Uterus (tissue), 2 donors: ENCODE measurements around the gene PSMD5.

Source experiments
- POLR2A ChIP-seq, 2 donors: fragments of 450-650 bp; IDR thresholded peaks; one replicate each; pipeline ENCODE4 v1.6.1; 2016; ENCODE audit warnings: antibody characterized with exemption in 2 of 2, mild to moderate bottlenecking in 1 of 2, moderate library complexity in 1 of 2
- TF ChIP-seq, protein P1 (sequence below), 4 experiments: fragments of 200-600 bp in 2 of 4; fragments of 450-650 bp in 2 of 4; sonication (generic) in 2 of 4; IDR thresholded peaks; one replicate each; pipeline ENCODE4 v1.5.1; 2016 to 2019; ENCODE audit warnings: antibody characterized with exemption in 4 of 4, mild to moderate bottlenecking in 2 of 4, moderate library complexity in 1 of 4

DNA sequence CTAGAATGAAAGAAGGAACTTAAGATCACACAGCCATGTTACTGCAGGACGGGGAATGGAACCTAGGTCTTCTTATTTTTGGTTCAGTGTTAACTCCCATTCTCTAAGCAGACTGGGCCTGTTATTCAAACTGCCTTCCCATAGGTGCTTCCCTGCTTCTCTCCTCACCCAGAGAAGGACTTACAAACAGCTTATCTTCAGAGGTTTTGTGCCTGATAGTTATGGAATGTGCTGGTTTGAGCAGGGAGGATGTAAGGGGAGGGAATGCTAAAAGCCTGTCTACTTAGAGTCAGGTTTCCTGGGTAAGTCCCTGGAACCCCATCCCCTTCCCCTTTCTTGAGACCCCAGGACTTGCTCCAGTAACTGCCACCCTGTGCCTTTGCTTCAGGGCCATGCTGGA, 4.2 kb upstream of the PSMD5 start:
- TF ChIP-seq, protein P1, sequence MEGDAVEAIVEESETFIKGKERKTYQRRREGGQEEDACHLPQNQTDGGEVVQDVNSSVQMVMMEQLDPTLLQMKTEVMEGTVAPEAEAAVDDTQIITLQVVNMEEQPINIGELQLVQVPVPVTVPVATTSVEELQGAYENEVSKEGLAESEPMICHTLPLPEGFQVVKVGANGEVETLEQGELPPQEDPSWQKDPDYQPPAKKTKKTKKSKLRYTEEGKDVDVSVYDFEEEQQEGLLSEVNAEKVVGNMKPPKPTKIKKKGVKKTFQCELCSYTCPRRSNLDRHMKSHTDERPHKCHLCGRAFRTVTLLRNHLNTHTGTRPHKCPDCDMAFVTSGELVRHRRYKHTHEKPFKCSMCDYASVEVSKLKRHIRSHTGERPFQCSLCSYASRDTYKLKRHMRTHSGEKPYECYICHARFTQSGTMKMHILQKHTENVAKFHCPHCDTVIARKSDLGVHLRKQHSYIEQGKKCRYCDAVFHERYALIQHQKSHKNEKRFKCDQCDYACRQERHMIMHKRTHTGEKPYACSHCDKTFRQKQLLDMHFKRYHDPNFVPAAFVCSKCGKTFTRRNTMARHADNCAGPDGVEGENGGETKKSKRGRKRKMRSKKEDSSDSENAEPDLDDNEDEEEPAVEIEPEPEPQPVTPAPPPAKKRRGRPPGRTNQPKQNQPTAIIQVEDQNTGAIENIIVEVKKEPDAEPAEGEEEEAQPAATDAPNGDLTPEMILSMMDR (IDR thresholded peaks at IDR 0.05): no peak
- no peak for TF ChIP-seq POLR2A (IDR thresholded peaks at IDR 0.05)
